ENCODE results near the gene PCSK5. TPM values are rescaled to one million over a fixed set of nuclear protein-coding genes. Genes with fewer than 3 reads are reported as not detected.

Gene PCSK5
- total and polyA plus RNA-seq, 4 experiments from 2014 or later: 3.4 to 8.4 (median 6.5) TPM

GRCh38 chr9:76153902-76154629 lies 263.6 kb downstream of the PCSK5 start:
- H3K36me3 ChIP-seq (ENCODE audit: insufficient read depth, low read length): peaks cover 4% of the 10 kb centered on the region
- Mint-ChIP-seq H3K27me3 (no peaks in the 10 kb centered on the region), H3K4me3 (no peak overlapping the region), H3K9me3 (no peaks in the 10 kb centered on the region), H3K4me1 (peaks cover 0 to 4% (median 0%) of the 10 kb centered on the region in 4 donors), H3K36me3 (peaks cover 5% of the 10 kb centered on the region in 2 donors), H3K27ac (no peak overlapping the region)
- no peak overlapping the region for H3K4me3 ChIP-seq (ENCODE audit: low read length in 2 of 2)
- no peaks in the 10 kb centered on the region for H3K4me1 ChIP-seq (ENCODE audit: insufficient read depth, low read length)
- no peak overlapping the region for H3K27ac ChIP-seq (ENCODE audit: low read depth, low read length)
- no peaks in the 10 kb centered on the region for H3K27me3 ChIP-seq (ENCODE audit: insufficient read depth, low read length)
- ChIA-PET CTCF (ENCODE audit: partially characterized antibody) (interaction anchor here (0.6 kb wide), 1 partner anchor 149 kb away, joined by 3 read pairs; no protein-coding TSS in a partner anchor), POLR2A (ENCODE audit: partially characterized antibody) (no interaction called here)
- DNase-seq: no peak
- H3K9me3 ChIP-seq (ENCODE audit: control insufficient read depth in 1 of 2, low read length in 2 of 2): no peaks in the 10 kb centered on the region
- intact Hi-C loops (cut with micrococcal nuclease): no loop called here

- Histone ChIP-seq H3K27me3 (ENCODE audit: insufficient read depth, low read length) (no peaks in the 10 kb centered on the region), H3K4me1 (ENCODE audit: insufficient read depth, low read length) (no peaks in the 10 kb centered on the region), H3K27ac (ENCODE audit: low read depth, low read length) (no peak overlapping the region), H3K36me3 (ENCODE audit: insufficient read depth, low read length) (peaks cover 7% of the 10 kb centered on the region), H3K4me3 (ENCODE audit: low read length in 2 of 2) (no peak overlapping the region), H3K9me3 (ENCODE audit: control insufficient read depth in 1 of 2, low read length in 2 of 2) (no peaks in the 10 kb centered on the region)
- ChIA-PET POLR2A (ENCODE audit: partially characterized antibody) (no interaction called here), CTCF (ENCODE audit: partially characterized antibody) (no interaction called here)
- Mint-ChIP-seq H3K4me1 (peaks cover 0 to 4% (median 0%) of the 10 kb centered on the region in 4 donors), H3K27ac (no peak overlapping the region), H3K4me3 (no peak overlapping the region), H3K9me3 (no peaks in the 10 kb centered on the region), H3K27me3 (no peaks in the 10 kb centered on the region), H3K36me3 (peaks cover 11 to 14% of the 10 kb centered on the region in 2 donors)
- intact Hi-C loops (cut with micrococcal nuclease): no loop called here
- DNase-seq: no peak
Observed at GRCh38 chr9:76155361-76155760, 264.9 kb downstream of the PCSK5 start.

GRCh38 chr9:76158713-76159112 lies 268.2 kb downstream of the PCSK5 start:
- Mint-ChIP-seq H3K27ac (peak overlapping the region in 2 of 7 donors; percentile 30 to 58), H3K27me3 (no peaks in the 10 kb centered on the region), H3K36me3 (peaks cover 25 to 28% of the 10 kb centered on the region in 2 donors), H3K4me1 (no peaks in the 10 kb centered on the region), H3K4me3 (no peak overlapping the region), H3K9me3 (no peaks in the 10 kb centered on the region)
- H3K4me3 ChIP-seq (ENCODE audit: low read length in 2 of 2): no peak overlapping the region
- CTCF ChIA-PET (ENCODE audit: partially characterized antibody): no interaction called here
- DNase-seq: no peak
- no peak overlapping the region for H3K27ac ChIP-seq (ENCODE audit: low read depth, low read length)
- H3K27me3 ChIP-seq (ENCODE audit: insufficient read depth, low read length): no peaks in the 10 kb centered on the region
- H3K4me1 ChIP-seq (ENCODE audit: insufficient read depth, low read length): no peaks in the 10 kb centered on the region
- no peaks in the 10 kb centered on the region for H3K9me3 ChIP-seq (ENCODE audit: control insufficient read depth in 1 of 2, low read length in 2 of 2)
- intact Hi-C loops (cut with micrococcal nuclease): no loop called here
- peaks cover 7% of the 10 kb centered on the region for H3K36me3 ChIP-seq (ENCODE audit: insufficient read depth, low read length)
- POLR2A ChIA-PET (ENCODE audit: partially characterized antibody): interaction anchor here (0.5 kb wide), 1 partner anchor 1299 kb away, joined by 5 read pairs; no protein-coding TSS in a partner anchor

- H3K4me3 Mint-ChIP-seq: no peak overlapping the region
- no peaks in the 10 kb centered on the region for H3K4me1 Mint-ChIP-seq
- H3K27ac Mint-ChIP-seq: peak overlapping the region in 2 of 7 donors; percentile 50 to 58
- no peaks in the 10 kb centered on the region for H3K27me3 Mint-ChIP-seq
- no peaks in the 10 kb centered on the region for H3K4me1 ChIP-seq (ENCODE audit: insufficient read depth, low read length)
- peaks cover 25 to 28% of the 10 kb centered on the region in 2 donors for H3K36me3 Mint-ChIP-seq
- intact Hi-C loops (cut with micrococcal nuclease): no loop called here
- ChIA-PET POLR2A (ENCODE audit: partially characterized antibody) (no interaction called here), CTCF (ENCODE audit: partially characterized antibody) (no interaction called here)
- no peak for DNase-seq
- H3K4me3 ChIP-seq (ENCODE audit: low read length in 2 of 2): no peak overlapping the region
- H3K9me3 ChIP-seq (ENCODE audit: control insufficient read depth in 1 of 2, low read length in 2 of 2): no peaks in the 10 kb centered on the region
- no peak overlapping the region for H3K27ac ChIP-seq (ENCODE audit: low read depth, low read length)
- peaks cover 7% of the 10 kb centered on the region for H3K36me3 ChIP-seq (ENCODE audit: insufficient read depth, low read length)
- no peaks in the 10 kb centered on the region for H3K27me3 ChIP-seq (ENCODE audit: insufficient read depth, low read length)
- no peaks in the 10 kb centered on the region for H3K9me3 Mint-ChIP-seq
Observed at GRCh38 chr9:76159293-76159926, 268.9 kb downstream of the PCSK5 start.

GRCh38 chr9:76161106-76161505 lies 270.6 kb downstream of the PCSK5 start:
- no peak overlapping the region for H3K27ac ChIP-seq (ENCODE audit: low read depth, low read length)
- Mint-ChIP-seq H3K36me3 (peaks cover 26 to 30% of the 10 kb centered on the region in 2 donors), H3K4me1 (no peaks in the 10 kb centered on the region), H3K27me3 (no peaks in the 10 kb centered on the region), H3K9me3 (no peaks in the 10 kb centered on the region), H3K4me3 (no peak overlapping the region), H3K27ac (no peak overlapping the region)
- no peaks in the 10 kb centered on the region for H3K27me3 ChIP-seq (ENCODE audit: insufficient read depth, low read length)
- peaks cover 7% of the 10 kb centered on the region for H3K36me3 ChIP-seq (ENCODE audit: insufficient read depth, low read length)
- no peaks in the 10 kb centered on the region for H3K9me3 ChIP-seq (ENCODE audit: control insufficient read depth in 1 of 2, low read length in 2 of 2)
- intact Hi-C loops (cut with micrococcal nuclease): no loop called here
- POLR2A ChIA-PET (ENCODE audit: partially characterized antibody): no interaction called here
- no peak for DNase-seq
- CTCF ChIA-PET (ENCODE audit: partially characterized antibody): no interaction called here
- H3K4me1 ChIP-seq (ENCODE audit: insufficient read depth, low read length): no peaks in the 10 kb centered on the region
- no peak overlapping the region for H3K4me3 ChIP-seq (ENCODE audit: low read length in 2 of 2)

GRCh38 chr9:76161541-76161940 lies 271.1 kb downstream of the PCSK5 start:
- no peak for DNase-seq
- H3K4me3 Mint-ChIP-seq: no peak overlapping the region
- H3K27me3 ChIP-seq (ENCODE audit: insufficient read depth, low read length): no peaks in the 10 kb centered on the region
- no peaks in the 10 kb centered on the region for H3K27me3 Mint-ChIP-seq
- H3K27ac ChIP-seq (ENCODE audit: low read depth, low read length): no peak overlapping the region
- POLR2A ChIA-PET (ENCODE audit: partially characterized antibody): no interaction called here
- intact Hi-C loops (cut with micrococcal nuclease): no loop called here
- no peak overlapping the region for H3K27ac Mint-ChIP-seq
- H3K4me1 Mint-ChIP-seq: no peaks in the 10 kb centered on the region
- H3K9me3 ChIP-seq (ENCODE audit: control insufficient read depth in 1 of 2, low read length in 2 of 2): no peaks in the 10 kb centered on the region
- H3K36me3 ChIP-seq (ENCODE audit: insufficient read depth, low read length): peaks cover 7% of the 10 kb centered on the region
- no peaks in the 10 kb centered on the region for H3K9me3 Mint-ChIP-seq
- no peak overlapping the region for H3K4me3 ChIP-seq (ENCODE audit: low read length in 2 of 2)
- peaks cover 29 to 30% of the 10 kb centered on the region in 2 donors for H3K36me3 Mint-ChIP-seq
- CTCF ChIA-PET (ENCODE audit: partially characterized antibody): no interaction called here
- H3K4me1 ChIP-seq (ENCODE audit: insufficient read depth, low read length): no peaks in the 10 kb centered on the region

GRCh38 chr9:76162086-76162730 lies 271.7 kb downstream of the PCSK5 start:
- Mint-ChIP-seq H3K27me3 (no peaks in the 10 kb centered on the region), H3K27ac (peak overlapping the region in 1 of 7 donors; percentile 8), H3K4me3 (no peak overlapping the region), H3K36me3 (peaks cover 29 to 33% of the 10 kb centered on the region in 2 donors), H3K9me3 (no peaks in the 10 kb centered on the region), H3K4me1 (no peaks in the 10 kb centered on the region)
- intact Hi-C loops (cut with micrococcal nuclease): no loop called here
- Histone ChIP-seq H3K27ac (ENCODE audit: low read depth, low read length) (no peak overlapping the region), H3K4me1 (ENCODE audit: insufficient read depth, low read length) (no peaks in the 10 kb centered on the region), H3K36me3 (ENCODE audit: insufficient read depth, low read length) (peaks cover 7% of the 10 kb centered on the region), H3K9me3 (ENCODE audit: control insufficient read depth in 1 of 2, low read length in 2 of 2) (no peaks in the 10 kb centered on the region), H3K27me3 (ENCODE audit: insufficient read depth, low read length) (no peaks in the 10 kb centered on the region), H3K4me3 (ENCODE audit: low read length in 2 of 2) (no peak overlapping the region)
- CTCF ChIA-PET (ENCODE audit: partially characterized antibody): no interaction called here
- DNase-seq: no peak
- POLR2A ChIA-PET (ENCODE audit: partially characterized antibody): no interaction called here

Measured in CD4-positive, alpha-beta memory T cell (primary cell).